Testis (tissue), 2 donors: ENCODE results near the gene MLST8.

Source experiments
- POLR2A ChIP-seq: fragments of 450-650 bp; IDR thresholded peaks from one replicate; pipeline ENCODE4 v1.6.1; 2017; ENCODE audit warnings: antibody characterized with exemption, mild to moderate bottlenecking, moderate library complexity
- TF ChIP-seq, protein P1 (sequence below), 3 experiments: fragments of 450-650 bp in 2 of 3; fragments of 200-600 bp in 1 of 3; sonication (generic) in 1 of 3; IDR thresholded peaks; one replicate each; pipeline ENCODE4 v1.5.1; 2016 to 2019; ENCODE audit warnings: antibody characterized with exemption in 3 of 3, mild to moderate bottlenecking in 2 of 3, moderate library complexity in 1 of 3

DNA sequence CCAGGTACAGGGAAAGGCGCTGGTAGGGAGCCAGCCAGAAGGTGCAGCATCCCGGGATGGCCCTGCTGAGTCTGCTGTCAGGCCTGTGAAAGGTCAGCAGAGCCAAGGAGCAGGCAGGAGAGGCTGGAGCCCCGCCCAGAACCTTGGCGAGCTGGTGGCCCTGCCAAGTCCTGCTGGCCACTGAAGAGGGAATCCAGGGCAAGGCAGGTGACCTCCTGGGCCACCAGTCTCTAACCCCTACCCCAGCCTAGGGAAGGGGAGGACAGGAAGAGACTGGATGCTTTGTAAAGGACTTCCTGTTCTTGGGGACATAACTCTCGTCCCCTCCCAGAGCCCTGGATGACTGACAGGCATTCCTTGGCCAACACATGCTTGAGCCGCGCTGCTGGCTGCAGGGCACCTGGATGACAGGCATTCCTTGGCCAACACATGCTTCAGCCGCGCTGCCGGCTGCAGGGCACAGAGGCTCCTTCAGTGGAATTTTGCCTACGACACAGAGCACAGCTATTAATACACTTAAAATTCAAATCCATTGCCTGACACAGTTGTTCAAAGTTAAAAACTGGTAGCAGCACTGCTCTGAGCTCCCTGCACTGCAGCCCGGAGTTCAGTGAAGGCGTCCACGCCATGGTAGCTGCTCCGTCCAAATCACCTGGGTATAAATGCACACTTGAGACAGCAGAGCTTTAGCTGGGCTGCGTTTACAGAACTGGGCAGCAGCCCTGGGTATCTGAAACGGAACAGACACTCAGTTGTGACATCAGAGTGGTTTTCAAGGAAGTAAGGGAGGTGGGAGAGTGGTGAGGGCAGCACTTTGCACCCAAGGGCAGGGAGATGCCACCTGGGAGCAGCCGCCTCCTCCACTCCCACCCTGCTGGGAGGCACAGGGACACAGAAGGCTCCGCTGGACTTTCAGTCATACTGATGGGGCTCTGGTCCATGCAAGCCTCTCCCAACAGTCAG is 7.4 kb downstream of the MLST8 start:
- TF ChIP-seq, protein P1, sequence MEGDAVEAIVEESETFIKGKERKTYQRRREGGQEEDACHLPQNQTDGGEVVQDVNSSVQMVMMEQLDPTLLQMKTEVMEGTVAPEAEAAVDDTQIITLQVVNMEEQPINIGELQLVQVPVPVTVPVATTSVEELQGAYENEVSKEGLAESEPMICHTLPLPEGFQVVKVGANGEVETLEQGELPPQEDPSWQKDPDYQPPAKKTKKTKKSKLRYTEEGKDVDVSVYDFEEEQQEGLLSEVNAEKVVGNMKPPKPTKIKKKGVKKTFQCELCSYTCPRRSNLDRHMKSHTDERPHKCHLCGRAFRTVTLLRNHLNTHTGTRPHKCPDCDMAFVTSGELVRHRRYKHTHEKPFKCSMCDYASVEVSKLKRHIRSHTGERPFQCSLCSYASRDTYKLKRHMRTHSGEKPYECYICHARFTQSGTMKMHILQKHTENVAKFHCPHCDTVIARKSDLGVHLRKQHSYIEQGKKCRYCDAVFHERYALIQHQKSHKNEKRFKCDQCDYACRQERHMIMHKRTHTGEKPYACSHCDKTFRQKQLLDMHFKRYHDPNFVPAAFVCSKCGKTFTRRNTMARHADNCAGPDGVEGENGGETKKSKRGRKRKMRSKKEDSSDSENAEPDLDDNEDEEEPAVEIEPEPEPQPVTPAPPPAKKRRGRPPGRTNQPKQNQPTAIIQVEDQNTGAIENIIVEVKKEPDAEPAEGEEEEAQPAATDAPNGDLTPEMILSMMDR (IDR thresholded peaks at IDR 0.05): no peak
- no peak for TF ChIP-seq POLR2A
